ENCODE results near the gene CLIP1.

GRCh38 chr12:122225683-122226365 lies 196.6 kb downstream of the CLIP1 start, which contains the start of gene DIABLO:
- no peak for TF ChIP-seq EZH2phosphoT487 (IDR thresholded peaks at IDR 0.05; ENCODE audit: low read depth)
- no peak for TF ChIP-seq CTCF (IDR thresholded peaks at IDR 0.05; ENCODE audit: low read depth, low read length)
